ENCODE measurements around the gene MAMLD1. TPM values are rescaled to one million over a fixed set of nuclear protein-coding genes. Genes with fewer than 3 reads are reported as not detected.

The MAMLD1 gene
- total RNA-seq, 1 donor from 2014 or later = 0.26 TPM

DNA sequence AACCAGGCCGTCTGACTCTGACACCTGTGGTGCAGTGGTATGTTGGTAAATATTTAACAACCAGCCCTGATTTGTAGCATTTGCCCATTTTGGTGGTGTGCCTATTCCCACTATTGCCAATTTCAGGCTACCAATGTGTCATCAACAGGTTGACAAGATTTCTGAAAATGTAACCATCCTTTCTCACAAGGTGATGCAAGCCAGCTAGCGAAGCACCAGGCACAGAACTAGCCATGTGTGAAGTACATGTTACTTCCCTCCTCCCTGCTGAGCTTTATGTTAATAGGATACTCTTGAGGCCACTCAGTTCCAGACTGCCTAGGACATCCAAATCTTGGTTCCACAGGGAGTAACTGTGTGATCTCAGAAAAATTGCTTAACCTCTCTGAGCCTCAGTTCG, 7.2 kb upstream of the MAMLD1 start:
- DNase-seq (ENCODE audit: low read depth in 2 of 2) = no peak

DNA sequence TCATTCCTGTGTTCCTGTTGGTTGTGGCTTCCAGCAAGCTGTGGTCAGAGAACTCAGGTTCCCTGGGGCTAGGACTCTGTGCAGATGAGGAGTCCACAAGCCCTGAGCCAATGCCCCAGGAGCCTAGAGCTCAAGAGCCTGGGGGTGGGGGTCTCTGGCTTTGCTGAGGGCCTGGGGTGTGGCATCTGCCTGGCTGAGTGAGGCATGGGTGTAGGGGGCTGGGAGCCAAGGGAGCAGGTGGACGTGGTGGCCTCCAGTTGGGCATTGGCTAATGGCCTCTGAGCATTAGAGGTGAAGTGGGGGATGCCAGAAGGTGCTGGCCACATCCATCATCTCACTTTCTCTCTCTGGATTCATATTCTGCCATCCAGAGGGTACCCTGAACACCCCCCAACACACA, 5.3 kb upstream of the MAMLD1 start:
- no peak for DNase-seq (ENCODE audit: low read depth in 2 of 2)

GRCh38 chrX:150358651-150359050, 4.5 kb upstream of the MAMLD1 start:
- no peak for DNase-seq (ENCODE audit: low read depth in 2 of 2)

- no peak for DNase-seq (ENCODE audit: low read depth in 2 of 2)
These were observed 2.8 kb upstream of the MAMLD1 start for GRCh38 chrX:150360331-150360730.

DNA sequence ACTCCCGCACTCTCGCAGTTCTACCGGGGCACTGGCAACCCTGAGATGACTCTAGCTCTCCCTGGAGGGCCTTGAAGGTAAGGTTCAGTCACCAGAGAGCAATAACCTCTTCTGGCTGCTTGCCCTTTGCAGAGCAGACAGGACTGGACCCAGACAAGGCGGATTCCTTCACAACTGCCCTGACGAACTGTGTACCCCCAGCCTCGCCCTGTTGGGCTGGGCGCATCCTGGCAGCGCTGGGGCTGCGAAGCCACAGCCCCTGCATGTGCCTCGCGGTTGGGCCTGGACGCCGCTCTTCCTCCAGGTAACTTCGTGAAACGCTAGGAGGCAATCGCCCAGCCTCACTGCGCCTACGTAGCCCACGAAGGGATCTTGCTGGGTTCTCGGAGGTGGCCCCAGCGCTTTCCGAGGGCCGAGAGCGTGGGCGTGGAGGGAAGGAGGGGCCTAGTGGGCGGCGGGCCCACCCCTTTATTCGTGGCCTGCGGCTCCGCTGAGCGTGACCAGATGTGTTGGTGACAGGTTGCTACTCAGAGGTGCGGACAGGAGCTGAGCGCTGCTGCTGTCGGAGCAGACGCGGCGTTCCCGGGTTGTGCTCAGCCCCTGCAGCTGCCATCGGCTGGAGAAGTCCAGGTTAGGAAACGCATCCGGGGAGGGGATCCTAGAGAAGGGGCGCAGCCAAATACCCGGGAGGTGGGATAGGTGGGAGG, 1.9 kb upstream of the MAMLD1 start:
- DNase-seq (ENCODE audit: low read depth in 2 of 2) = no peak

DNA sequence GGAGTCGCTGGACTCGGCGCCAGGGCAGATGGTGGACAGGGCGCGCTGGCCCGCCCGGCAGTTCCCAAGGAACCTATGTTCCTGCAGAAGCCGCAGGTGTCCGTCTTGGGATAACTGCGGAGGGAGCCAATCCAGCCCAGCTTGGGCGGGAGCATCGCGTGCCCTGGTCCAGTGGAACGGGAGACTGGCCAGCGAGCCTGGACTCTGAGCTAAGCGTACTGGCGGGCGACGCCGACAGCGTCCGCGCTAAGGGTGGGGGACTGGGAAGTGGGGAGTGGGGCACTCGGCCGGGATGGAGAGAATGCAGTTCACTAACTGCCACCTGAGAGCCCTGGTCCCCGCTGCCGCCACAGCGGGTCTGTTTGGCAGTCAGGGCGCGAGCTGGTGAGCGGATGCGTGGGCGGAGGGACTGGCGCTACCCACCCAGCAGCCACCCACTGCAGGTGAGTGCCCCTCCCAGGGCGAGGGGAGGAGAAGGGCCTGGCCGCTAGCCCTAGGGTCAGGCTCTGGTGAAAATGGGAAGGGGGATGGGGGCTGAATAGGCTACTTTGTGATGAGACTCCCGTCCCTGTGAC, 1.3 kb upstream of the MAMLD1 start:
- DNase-seq (ENCODE audit: low read depth in 2 of 2) = peak in 1 of 2 donors; percentile 15

DNA sequence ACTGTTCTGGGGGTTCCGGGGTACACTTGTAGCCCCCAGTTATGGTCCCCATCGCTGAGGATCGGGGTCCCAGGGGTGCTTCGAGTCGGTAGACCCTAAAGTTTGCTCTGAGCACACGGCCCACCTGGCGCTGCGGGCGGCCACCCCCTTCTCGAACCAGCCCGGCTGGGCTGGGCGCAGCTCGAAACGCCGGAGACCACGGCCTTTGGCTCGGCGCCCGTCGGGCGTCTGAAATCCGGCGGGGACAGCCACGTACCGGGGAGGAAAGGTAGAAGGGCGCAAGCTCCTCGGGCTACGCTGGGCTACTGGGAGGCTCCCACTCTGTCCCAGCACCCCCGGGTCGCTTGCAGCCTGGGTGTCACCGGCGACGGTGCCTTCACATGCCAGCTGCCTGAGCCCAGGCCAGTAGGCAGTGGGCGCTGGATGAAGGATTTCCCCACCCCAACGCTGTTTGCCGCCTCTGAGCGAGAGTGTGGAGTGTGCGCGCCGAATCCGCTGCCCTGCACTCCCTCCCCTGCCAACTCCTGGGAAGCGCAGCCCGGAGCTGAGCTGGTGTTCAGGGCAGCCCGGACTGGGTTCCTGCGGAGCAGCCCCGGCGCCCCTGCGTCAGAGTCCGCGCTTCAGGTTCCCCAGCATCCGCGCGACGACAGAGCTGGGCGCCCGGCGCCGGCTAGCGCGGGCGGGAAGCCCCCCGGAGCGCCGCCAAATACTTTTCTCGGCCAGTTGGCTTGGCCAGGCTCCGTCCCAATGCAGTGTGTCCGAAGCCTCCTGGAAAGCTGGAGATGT, 637 bp downstream of the MAMLD1 start:
- peak in 1 of 2 donors; percentile 47 for DNase-seq (ENCODE audit: low read depth in 2 of 2)

DNA sequence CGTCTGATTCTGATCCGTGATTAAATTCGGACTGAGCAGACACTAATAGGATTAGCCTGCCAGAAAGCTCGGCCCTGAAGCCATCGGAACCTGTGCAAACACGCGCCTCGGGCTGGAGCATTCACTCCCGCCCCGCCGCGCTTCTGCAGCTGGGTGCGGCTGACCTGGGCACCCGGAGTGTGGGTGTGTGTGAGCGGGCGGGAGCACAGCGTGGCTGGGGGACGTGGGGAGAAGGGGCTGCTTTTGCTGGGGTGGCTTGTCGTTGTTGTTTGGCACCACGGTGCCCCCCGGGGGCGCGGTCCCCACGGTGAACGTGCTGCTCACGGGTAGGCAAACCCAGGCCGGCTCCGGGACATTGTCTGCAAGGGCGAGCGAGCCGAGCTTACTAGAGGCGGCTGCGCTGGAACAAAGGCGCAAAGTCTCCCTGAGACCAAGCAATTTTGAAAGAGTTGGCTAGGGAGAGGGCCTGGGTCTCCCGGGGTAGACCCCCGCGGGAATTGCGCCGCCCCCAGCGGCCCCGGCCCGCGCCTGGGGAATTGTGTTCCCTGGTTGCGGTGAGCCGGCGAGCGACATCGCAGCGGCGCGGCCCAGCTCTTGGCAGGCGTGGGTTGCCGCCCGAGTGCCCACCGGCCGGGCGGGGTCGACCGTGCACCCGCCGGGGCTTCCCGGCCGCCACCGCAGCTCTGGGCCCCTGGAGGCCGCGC, 1.4 kb downstream of the MAMLD1 start:
- DNase-seq (ENCODE audit: low read depth in 2 of 2) = peak in 1 of 2 donors; percentile 17

DNA sequence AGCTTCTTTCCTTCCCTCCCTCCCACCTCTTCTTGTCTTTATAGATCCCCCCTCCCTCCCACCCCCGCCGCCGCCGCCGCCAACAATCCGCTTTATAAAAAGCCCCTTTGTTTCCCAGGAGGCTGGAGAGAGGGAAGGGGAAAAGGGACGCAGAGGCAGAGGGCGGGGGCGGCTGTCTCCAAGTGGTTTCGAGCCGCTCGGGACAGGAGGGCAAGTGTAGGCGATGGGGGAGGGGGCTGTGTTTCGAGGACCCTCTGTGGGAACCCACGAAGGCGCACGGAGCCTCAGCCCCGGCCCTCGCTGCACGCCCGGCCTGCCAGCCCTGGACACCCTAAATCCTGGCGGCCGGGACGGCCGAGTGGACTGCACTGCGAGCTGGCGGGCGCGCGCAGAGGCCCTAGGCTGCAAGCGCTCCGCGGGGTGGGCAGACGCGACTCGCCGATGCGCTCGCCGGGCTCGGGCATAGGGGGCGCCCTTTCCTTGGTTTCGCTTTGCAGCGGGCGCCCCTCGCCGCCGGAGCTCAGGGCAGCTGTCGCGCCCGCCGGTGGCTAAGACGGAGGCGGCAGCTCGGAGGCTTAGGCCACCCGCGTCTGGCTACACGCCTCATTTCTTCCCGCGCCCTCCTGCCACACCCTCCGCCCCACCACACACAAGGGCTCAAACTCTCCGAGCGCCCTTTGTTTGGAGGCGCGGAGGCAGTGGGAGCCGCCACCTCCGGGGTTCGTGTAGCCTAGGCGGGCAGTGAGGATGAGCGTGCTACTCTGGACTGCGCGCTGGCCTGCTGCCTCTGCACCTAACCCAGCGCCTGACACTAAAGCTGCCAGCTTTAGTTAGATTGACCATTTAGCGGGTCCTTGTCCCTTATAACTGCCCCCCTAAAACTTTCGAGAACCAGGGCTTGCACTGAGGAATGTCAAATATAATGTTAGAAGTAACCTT, 2.2 kb downstream of the MAMLD1 start:
- DNase-seq (ENCODE audit: low read depth in 2 of 2) = peak in 1 of 2 donors; percentile 73

DNA sequence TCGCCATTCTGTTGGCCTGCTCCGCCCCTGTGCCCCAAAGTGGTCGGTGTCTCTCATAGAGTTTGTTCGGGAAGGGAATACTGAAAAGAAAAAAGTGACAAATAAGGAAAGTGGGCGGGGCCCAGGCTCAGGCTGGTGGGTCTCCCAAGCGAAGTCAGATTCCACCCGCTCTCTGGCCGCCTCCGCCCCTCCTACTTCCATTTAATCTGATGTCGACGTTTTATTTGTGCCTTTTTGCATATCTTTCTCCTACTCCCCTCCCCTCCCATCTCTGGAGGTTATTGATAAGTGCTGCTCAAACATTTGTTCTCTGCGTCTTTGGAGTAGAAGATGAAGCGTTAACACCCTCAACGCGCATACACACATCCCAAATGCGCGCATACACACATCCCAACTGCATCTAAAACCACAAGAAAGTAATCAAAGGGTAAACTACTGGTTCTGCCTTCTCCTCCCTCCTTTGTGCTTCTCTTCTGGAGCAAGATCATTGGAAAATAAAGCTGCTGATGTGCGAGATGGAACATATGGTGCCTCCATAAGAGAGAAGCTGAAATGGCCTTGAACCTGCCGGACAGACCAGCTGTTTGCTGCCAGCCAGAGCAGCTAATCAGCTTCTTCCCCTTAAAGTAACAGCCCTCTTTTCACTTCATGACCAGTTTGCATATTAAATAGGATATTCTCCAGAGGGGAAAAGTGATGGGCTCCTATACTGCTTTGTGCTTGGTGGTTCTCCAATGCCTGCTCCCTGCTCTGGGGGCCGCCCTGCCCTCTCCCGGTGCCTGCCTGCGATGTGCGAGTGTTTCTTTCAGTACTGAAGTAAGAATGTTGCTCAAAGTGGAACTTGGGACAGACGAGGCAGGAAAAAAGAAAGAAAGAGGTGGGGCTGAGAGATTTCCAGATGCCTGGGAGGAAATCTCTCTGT, 3.1 kb downstream of the MAMLD1 start:
- DNase-seq (ENCODE audit: low read depth in 2 of 2) = peak in 1 of 2 donors; percentile 56

GRCh38 chrX:150366951-150367545, 3.9 kb downstream of the MAMLD1 start:
- DNase-seq (ENCODE audit: low read depth in 2 of 2) = peak; percentile 10 to 30

GRCh38 chrX:150370589-150371312, 7.6 kb downstream of the MAMLD1 start:
- DNase-seq (ENCODE audit: low read depth in 2 of 2) = no peak

DNA sequence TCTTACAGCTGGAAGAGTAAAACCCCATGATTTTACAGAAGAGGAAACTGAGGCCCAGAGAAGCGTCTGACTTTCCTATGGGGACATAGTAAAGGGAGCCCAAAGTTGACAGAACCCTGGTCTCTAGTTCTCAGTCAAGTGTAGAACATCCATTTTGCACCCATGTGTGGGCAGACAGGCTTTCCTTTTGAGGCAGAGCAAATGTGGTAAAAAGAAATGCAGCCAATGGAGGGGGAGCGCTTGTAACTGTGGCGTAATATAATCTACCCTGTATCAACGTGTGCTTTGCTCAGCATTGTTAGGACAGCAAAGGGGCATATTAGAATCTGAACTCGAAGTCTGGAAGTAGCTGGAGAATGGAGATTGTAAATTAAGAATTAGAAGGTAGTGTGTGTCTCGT, 8.8 kb downstream of the MAMLD1 start:
- no peak for DNase-seq (ENCODE audit: low read depth in 2 of 2)

DNA sequence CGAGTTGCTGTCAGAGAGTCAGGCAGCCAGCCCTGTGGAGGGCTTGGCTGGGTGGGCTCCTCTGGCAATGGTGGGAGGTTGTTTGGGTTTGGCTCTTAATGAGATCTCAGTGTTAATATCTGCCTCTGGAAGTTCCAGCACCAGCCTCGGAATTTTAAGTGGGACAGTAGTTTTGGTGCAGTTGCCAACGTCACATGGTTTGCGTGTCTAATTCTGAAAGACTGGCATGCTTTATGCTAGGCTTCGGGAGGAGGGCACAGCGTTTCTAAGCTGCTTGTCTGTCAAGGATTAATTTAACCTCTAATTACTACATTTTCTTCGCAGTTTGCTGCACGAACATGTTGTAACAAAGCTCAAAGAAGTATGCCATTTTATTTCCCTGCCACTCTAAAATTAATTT, 9.2 kb downstream of the MAMLD1 start:
- no peak for DNase-seq (ENCODE audit: low read depth in 2 of 2)

DNA sequence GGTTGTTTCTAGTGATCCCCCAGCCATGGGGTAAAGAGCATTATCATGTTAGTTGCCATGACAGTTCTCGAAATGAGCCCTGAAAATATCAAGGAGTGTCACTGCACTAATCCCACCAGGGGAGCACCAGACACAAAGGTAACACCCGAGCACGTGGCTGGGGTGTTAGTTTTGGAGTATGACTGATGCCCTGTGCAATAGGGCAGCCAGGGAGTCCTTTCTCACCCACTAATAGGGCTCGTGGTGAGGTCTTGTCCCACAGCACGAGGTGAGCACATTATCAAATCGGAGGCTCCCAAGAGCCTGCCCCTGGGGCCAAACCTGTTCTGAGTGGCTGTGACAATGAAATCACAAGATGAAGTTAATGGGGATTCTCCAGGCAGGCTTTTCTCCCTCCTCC, 9.6 kb downstream of the MAMLD1 start:
- no peak for DNase-seq (ENCODE audit: low read depth in 2 of 2)

GRCh38 chrX:150375243-150375770, 12.2 kb downstream of the MAMLD1 start:
- DNase-seq (ENCODE audit: low read depth in 2 of 2) = no peak

- no peak for DNase-seq (ENCODE audit: low read depth in 2 of 2)
These were observed 13.9 kb downstream of the MAMLD1 start for GRCh38 chrX:150377005-150377404.

DNA sequence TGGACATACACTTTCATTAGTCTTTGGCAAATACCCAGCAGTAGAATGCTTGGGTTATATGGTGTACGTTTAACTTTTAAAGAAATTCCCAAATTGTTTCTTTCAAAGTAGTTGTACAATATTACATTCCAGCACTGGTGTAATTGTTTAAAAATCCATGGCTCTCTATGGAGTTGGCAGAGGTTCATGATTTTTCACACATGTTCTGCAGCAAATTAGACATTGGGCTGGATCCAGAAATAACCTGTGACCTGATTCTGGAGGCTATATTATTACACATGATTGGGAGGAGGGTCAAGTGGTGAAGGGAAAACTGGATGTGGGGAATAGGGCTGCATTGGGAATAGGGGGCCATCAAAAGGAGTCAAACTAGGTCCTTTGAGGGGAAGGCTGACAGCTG, 41.9 kb downstream of the MAMLD1 start:
- no peak for DNase-seq (ENCODE audit: low read depth in 2 of 2)

All from dermis microvascular lymphatic vessel endothelial cell (primary cell).